ENCODE measurements around the gene CREB5.

DNA sequence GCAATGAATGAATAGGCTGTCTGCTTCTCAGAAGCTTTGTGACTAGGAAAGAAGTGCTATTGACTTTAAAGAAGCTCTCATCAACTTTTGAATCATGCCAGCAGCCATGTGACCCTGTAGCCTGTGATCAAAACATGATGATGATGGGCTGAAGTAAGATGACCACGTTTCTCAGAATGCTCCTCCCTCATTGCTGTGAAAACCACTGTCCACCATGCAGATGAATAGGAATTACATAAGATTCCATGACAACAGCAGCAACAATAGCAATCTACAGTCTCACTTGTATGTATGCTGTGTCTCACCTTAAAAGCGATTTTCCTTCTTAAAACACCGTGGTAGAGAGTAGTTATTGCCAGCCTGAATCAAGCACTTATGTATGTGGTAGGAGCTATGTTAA is 317.4 kb downstream of the CREB5 start:
- TF ChIP-seq, protein P1, sequence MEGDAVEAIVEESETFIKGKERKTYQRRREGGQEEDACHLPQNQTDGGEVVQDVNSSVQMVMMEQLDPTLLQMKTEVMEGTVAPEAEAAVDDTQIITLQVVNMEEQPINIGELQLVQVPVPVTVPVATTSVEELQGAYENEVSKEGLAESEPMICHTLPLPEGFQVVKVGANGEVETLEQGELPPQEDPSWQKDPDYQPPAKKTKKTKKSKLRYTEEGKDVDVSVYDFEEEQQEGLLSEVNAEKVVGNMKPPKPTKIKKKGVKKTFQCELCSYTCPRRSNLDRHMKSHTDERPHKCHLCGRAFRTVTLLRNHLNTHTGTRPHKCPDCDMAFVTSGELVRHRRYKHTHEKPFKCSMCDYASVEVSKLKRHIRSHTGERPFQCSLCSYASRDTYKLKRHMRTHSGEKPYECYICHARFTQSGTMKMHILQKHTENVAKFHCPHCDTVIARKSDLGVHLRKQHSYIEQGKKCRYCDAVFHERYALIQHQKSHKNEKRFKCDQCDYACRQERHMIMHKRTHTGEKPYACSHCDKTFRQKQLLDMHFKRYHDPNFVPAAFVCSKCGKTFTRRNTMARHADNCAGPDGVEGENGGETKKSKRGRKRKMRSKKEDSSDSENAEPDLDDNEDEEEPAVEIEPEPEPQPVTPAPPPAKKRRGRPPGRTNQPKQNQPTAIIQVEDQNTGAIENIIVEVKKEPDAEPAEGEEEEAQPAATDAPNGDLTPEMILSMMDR (conservative IDR thresholded peaks at IDR 0.05; ENCODE audit: low read depth in 2 of 2) = no peak
- TF ChIP-seq EZH2 (IDR thresholded peaks at IDR 0.05; ENCODE audit: low read depth, unreplicated experiment) (no peak), ZNF331 (CRISPR knock-in tag; IDR thresholded peaks at IDR 0.05; ENCODE audit: low read depth) (no peak), POLR2AphosphoS5 (IDR thresholded peaks at IDR 0.05; ENCODE audit: low read depth) (no peak), JUNB (IDR thresholded peaks at IDR 0.05; ENCODE audit: unreplicated experiment) (no peak)
- TF ChIP-seq, protein P2, sequence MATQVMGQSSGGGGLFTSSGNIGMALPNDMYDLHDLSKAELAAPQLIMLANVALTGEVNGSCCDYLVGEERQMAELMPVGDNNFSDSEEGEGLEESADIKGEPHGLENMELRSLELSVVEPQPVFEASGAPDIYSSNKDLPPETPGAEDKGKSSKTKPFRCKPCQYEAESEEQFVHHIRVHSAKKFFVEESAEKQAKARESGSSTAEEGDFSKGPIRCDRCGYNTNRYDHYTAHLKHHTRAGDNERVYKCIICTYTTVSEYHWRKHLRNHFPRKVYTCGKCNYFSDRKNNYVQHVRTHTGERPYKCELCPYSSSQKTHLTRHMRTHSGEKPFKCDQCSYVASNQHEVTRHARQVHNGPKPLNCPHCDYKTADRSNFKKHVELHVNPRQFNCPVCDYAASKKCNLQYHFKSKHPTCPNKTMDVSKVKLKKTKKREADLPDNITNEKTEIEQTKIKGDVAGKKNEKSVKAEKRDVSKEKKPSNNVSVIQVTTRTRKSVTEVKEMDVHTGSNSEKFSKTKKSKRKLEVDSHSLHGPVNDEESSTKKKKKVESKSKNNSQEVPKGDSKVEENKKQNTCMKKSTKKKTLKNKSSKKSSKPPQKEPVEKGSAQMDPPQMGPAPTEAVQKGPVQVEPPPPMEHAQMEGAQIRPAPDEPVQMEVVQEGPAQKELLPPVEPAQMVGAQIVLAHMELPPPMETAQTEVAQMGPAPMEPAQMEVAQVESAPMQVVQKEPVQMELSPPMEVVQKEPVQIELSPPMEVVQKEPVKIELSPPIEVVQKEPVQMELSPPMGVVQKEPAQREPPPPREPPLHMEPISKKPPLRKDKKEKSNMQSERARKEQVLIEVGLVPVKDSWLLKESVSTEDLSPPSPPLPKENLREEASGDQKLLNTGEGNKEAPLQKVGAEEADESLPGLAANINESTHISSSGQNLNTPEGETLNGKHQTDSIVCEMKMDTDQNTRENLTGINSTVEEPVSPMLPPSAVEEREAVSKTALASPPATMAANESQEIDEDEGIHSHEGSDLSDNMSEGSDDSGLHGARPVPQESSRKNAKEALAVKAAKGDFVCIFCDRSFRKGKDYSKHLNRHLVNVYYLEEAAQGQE (IDR thresholded peaks at IDR 0.05; ENCODE audit: unreplicated experiment) = no peak
- TF ChIP-seq, protein P3, sequence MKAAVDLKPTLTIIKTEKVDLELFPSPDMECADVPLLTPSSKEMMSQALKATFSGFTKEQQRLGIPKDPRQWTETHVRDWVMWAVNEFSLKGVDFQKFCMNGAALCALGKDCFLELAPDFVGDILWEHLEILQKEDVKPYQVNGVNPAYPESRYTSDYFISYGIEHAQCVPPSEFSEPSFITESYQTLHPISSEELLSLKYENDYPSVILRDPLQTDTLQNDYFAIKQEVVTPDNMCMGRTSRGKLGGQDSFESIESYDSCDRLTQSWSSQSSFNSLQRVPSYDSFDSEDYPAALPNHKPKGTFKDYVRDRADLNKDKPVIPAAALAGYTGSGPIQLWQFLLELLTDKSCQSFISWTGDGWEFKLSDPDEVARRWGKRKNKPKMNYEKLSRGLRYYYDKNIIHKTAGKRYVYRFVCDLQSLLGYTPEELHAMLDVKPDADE (IDR thresholded peaks at IDR 0.05) = no peak
